Transverse colon (tissue), 4 donors: ENCODE data around the gene AP5S1. TPM values are rescaled to one million over a fixed set of nuclear protein-coding genes. Genes with fewer than 3 reads are reported as not detected.

Experiments
- DNase-seq: peaks from one replicate; pipeline ENCODE4 v3.0.0-alpha.2; 2019
- H3K27ac ChIP-seq, 4 donors: fragments of 200-600 bp; sonication (generic); 2 replicates each; pipeline ENCODE4 v1.5.1; 2016 to 2018; ENCODE audit warnings: inconsistent platforms in 4 of 4
- H3K27me3 ChIP-seq: fragments of 200-600 bp; sonication (generic); 2 replicates; pipeline ENCODE4 v1.5.1; 2017; ENCODE audit warnings: inconsistent platforms
- H3K36me3 ChIP-seq, 4 donors: fragments of 200-600 bp; sonication (generic); 2 replicates each; pipeline ENCODE4 v1.5.1; 2017 to 2019; ENCODE audit warnings: inconsistent platforms in 4 of 4
- H3K4me1 ChIP-seq, 4 donors: fragments of 200-600 bp; sonication (generic); 2 replicates each; pipeline ENCODE4 v1.5.1; 2017 to 2020; ENCODE audit warnings: inconsistent platforms in 4 of 4
- H3K4me3 ChIP-seq, 4 donors: fragments of 200-600 bp; sonication (generic); 1 replicate in 1 of 4; 2 replicates in 3 of 4; pipeline versions ENCODE4 v1.5.1 to v1.6.1; 2017 to 2019; ENCODE audit warnings: inconsistent platforms in 4 of 4
- H3K9me3 ChIP-seq, 2 donors: fragments of 200-600 bp; sonication (generic); 2 replicates each; pipeline ENCODE4 v1.5.1; 2017 to 2019; ENCODE audit warnings: inconsistent platforms in 2 of 2
- CTCF ChIP-seq, 5 experiments: fragments of 200-600 bp in 3 of 5; fragments of 450-650 bp in 2 of 5; sonication (generic) in 3 of 5; IDR thresholded peaks; 1 replicate in 2 of 5; 2 replicates in 3 of 5; pipeline ENCODE4 v1.5.1; 2016 to 2017; ENCODE audit warnings: antibody characterized with exemption in 5 of 5, inconsistent platforms in 3 of 5, mild to moderate bottlenecking in 2 of 5, moderate library complexity in 1 of 5
- EP300 ChIP-seq: sonication (generic); formaldehyde crosslinking; IDR thresholded peaks from one replicate; pipeline ENCODE4 v1.6.1; 2017; ENCODE audit warnings: antibody characterized with exemption, low read depth
- POLR2A ChIP-seq: fragments of 450-650 bp; IDR thresholded peaks from one replicate; pipeline ENCODE4 v1.6.1; 2016; ENCODE audit warnings: antibody characterized with exemption, mild to moderate bottlenecking, moderate library complexity
- POLR2AphosphoS5 ChIP-seq, 3 donors: sonication (generic); formaldehyde crosslinking; IDR thresholded peaks; one replicate each; pipeline ENCODE4 v1.6.1; 2016; ENCODE audit warnings: antibody characterized with exemption in 3 of 3
- WGBS, 2 donors: methylation state at CpG; one replicate each; pipeline ENCODE4 v1.1.5; 2018; ENCODE audit warnings: low coverage in 1 of 2; 5-methylcytosine and 5-hydroxymethylcytosine counted together
- in situ Hi-C, 4 donors: fragments of 200-750 bp; cut with MboI; loops; one replicate each; pipeline versions ENCODE4 v1.15.0 to v1.15.1; 2017; ENCODE audit warnings: low sequenced_read_pairs in 3 of 4, low pct_ligation_motif_present in 1 of 4, low pct_unique_long_range_greater_than_20kb in 1 of 4
- intact Hi-C: fragments of 100-400 bp; cut with DNase I; formaldehyde crosslinking; loops from one replicate; pipeline ENCODE4 v1.15.1; 2023; ENCODE audit warnings: low total_unique reads
- total RNA-seq, 4 donors: library from RNA; depleted of rRNA; stranded (reverse); fragments of >200 nt; gene quantifications; one replicate each; pipeline ENCODE4 v1.1.0, GENCODE V29; 2016

Gene AP5S1
- total RNA-seq, 4 donors from 2014 or later, result 9.1 to 38.5 (median 17.0) TPM

GRCh38 chr20:3846740-3847428 is 26.5 kb downstream of the AP5S1 start, which contains the start of gene MAVS:
MAVS (plus strand) TSS chr20:3846834; CDS start chr20:3854625, 7,791 bp downstream.
- H3K36me3 ChIP-seq, result no peaks in the 10 kb centered on the region
- H3K4me1 ChIP-seq, result peaks cover 17 to 58% (median 39%) of the 10 kb centered on the region in 4 donors
- H3K9me3 ChIP-seq, result no peaks in the 10 kb centered on the region
- intact Hi-C loops (no loop called here), in situ Hi-C loops (no loop called here)
- DNase-seq, result peak; percentile 92
- TF ChIP-seq CTCF (IDR thresholded peaks at IDR 0.05) (no peak), POLR2A (peak; percentile 87), EP300 (no peak), POLR2AphosphoS5 (IDR thresholded peaks at IDR 0.05) (peak; percentile 80 to 93 (median 87))
- no peaks in the 10 kb centered on the region for H3K27me3 ChIP-seq
- WGBS, 2 donors, result 0% methylated on average over 1 to 29 of the region's 72 CpGs
- peak within 1 kb of the TSS; percentile 75 to 89 (median 84) for H3K4me3 ChIP-seq
- peak within 1 kb of the TSS; percentile 89 to 95 (median 94) for H3K27ac ChIP-seq

GRCh38 chr20:3847429-3847940 is 27.1 kb downstream of the AP5S1 start:
- Histone ChIP-seq H3K36me3 (no peaks in the 10 kb centered on the region), H3K4me1 (peaks cover 17 to 55% (median 36%) of the 10 kb centered on the region in 4 donors), H3K27me3 (no peaks in the 10 kb centered on the region), H3K27ac (peak overlapping the region; percentile 89 to 95 (median 94)), H3K9me3 (no peaks in the 10 kb centered on the region), H3K4me3 (peak overlapping the region; percentile 75 to 89 (median 84))
- no peak for TF ChIP-seq POLR2AphosphoS5 (IDR thresholded peaks at IDR 0.05)
- no peak for TF ChIP-seq EP300
- TF ChIP-seq POLR2A, result no peak
- no peak for TF ChIP-seq CTCF (IDR thresholded peaks at IDR 0.05)
- WGBS, 2 donors, result 0 to 20% methylated on average over 3 to 8 of the region's 8 CpGs
- in situ Hi-C loops (no loop called here), intact Hi-C loops (no loop called here)
- DNase-seq, result no peak

GRCh38 chr20:3848565-3848964 is 28.2 kb downstream of the AP5S1 start:
- in situ Hi-C loops, result no loop called here
- WGBS, 2 donors, result 84% methylated on average over 1 of the region's 1 CpG; no CpG with 5 or more reads in 1 of the 2 donors

More at GRCh38 chr20:3848565-3848964, 28.2 kb downstream of the AP5S1 start:
- Histone ChIP-seq H3K4me3 (no peak overlapping the region), H3K27ac (peak overlapping the region in 1 of 4 donors; percentile 37), H3K36me3 (no peaks in the 10 kb centered on the region), H3K27me3 (no peaks in the 10 kb centered on the region), H3K9me3 (no peaks in the 10 kb centered on the region), H3K4me1 (peaks cover 13 to 45% (median 27%) of the 10 kb centered on the region in 4 donors)
- no peak for TF ChIP-seq POLR2A
- no peak for TF ChIP-seq EP300
- no peak for TF ChIP-seq CTCF (IDR thresholded peaks at IDR 0.05)
- TF ChIP-seq POLR2AphosphoS5 (IDR thresholded peaks at IDR 0.05), result no peak
- DNase-seq, result no peak
- intact Hi-C loops, result no loop called here
